Measurements from ENCODE around the gene AGXT2.

Gene AGXT2

DNA sequence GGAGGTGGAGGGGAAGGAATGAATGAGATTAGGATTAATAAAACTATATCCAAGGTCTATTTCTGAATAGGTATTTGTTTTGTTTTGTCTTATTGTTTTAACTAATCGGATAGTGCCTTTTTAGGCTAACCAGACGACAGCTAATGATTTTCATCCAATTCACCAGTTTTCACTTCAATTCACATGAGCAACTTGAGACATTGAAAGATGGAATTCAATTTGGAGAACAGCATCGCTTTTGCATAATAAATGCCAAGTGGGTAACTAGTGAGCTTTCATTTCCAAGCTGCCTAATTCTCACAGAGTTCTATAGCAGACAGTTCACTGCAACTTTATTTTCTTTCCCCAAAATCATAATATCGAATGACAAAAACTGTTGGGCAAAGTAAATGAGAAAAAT, 5.0 kb downstream of the AGXT2 start:
- Histone ChIP-seq H3K9me2 (replicated peaks; ENCODE audit: insufficient read depth, low read length) (no peaks in the 10 kb centered on the region), H3K27me3 (replicated peaks; ENCODE audit: insufficient read depth, low read length) (no peaks in the 10 kb centered on the region), H3K9ac (ENCODE audit: low read length) (no peak overlapping the region), H2AFZ (ENCODE audit: low read length) (no peak overlapping the region), H4K20me1 (ENCODE audit: insufficient read depth, low read length) (no peaks in the 10 kb centered on the region), H3K27ac (ENCODE audit: low read length) (no peak overlapping the region), H3K36me3 (replicated peaks; ENCODE audit: insufficient read depth, low read length) (no peaks in the 10 kb centered on the region), H3K4me1 (ENCODE audit: low read length) (no peaks in the 10 kb centered on the region), H3K79me2 (ENCODE audit: low read length) (no peaks in the 10 kb centered on the region), H3K9me3 (replicated peaks; ENCODE audit: insufficient read depth, low read length) (no peaks in the 10 kb centered on the region), H3K4me2 (ENCODE audit: low read depth, low read length) (no peak overlapping the region), H3F3A (ENCODE audit: insufficient read depth, low read length) (no peaks in the 10 kb centered on the region), H3K4me3 (ENCODE audit: low read length) (no peak overlapping the region)
- no peak for DNase-seq
- TF ChIP-seq EZH2 (optimal IDR thresholded peaks at IDR 0.05; ENCODE audit: low read depth, low read length) = no peak
- no peak for TF ChIP-seq CTCF (IDR thresholded peaks at IDR 0.05; ENCODE audit: low read length)
- no peak for TF ChIP-seq EZH2phosphoT487 (IDR thresholded peaks at IDR 0.05; ENCODE audit: low read length)

DNA sequence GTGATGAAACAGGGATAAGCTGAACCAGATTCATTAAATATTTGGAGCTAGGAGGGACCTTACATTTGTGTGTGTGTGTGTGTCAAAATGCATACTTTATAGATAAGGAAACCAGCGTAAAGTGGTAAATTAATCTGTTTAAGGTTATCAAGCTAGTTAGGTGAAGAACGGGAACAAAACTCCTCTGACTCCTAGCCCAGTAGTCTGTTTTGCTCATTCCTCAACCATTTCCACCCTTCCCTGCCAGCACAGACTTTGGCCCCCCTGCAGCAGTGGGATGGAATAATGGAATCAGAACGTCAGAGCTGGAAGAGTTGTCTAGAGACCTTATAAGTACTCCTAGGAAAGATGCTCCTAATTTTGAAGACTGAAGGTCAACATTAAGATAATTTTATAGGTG, 6.5 kb downstream of the AGXT2 start:
- Histone ChIP-seq H3K27ac (ENCODE audit: low read length) (no peak overlapping the region), H3K9me3 (replicated peaks; ENCODE audit: insufficient read depth, low read length) (no peaks in the 10 kb centered on the region), H3K27me3 (replicated peaks; ENCODE audit: insufficient read depth, low read length) (no peaks in the 10 kb centered on the region), H3K9me2 (replicated peaks; ENCODE audit: insufficient read depth, low read length) (no peaks in the 10 kb centered on the region), H4K20me1 (ENCODE audit: insufficient read depth, low read length) (no peaks in the 10 kb centered on the region), H3K9ac (ENCODE audit: low read length) (no peak overlapping the region), H2AFZ (ENCODE audit: low read length) (no peak overlapping the region), H3K4me1 (ENCODE audit: low read length) (no peaks in the 10 kb centered on the region), H3K36me3 (replicated peaks; ENCODE audit: insufficient read depth, low read length) (no peaks in the 10 kb centered on the region), H3K79me2 (ENCODE audit: low read length) (no peaks in the 10 kb centered on the region), H3F3A (ENCODE audit: insufficient read depth, low read length) (no peaks in the 10 kb centered on the region), H3K4me3 (ENCODE audit: low read length) (no peak overlapping the region), H3K4me2 (ENCODE audit: low read depth, low read length) (no peak overlapping the region)
- TF ChIP-seq EZH2 (optimal IDR thresholded peaks at IDR 0.05; ENCODE audit: low read depth, low read length) = no peak
- TF ChIP-seq CTCF (IDR thresholded peaks at IDR 0.05; ENCODE audit: low read length) = no peak
- no peak for TF ChIP-seq EZH2phosphoT487 (IDR thresholded peaks at IDR 0.05; ENCODE audit: low read length)
- DNase-seq = no peak

- TF ChIP-seq EZH2 (optimal IDR thresholded peaks at IDR 0.05; ENCODE audit: low read depth, low read length) = no peak
- no peak for TF ChIP-seq EZH2phosphoT487 (IDR thresholded peaks at IDR 0.05; ENCODE audit: low read length)
- no peak for TF ChIP-seq CTCF (IDR thresholded peaks at IDR 0.05; ENCODE audit: low read length)
- H3K4me2 ChIP-seq (ENCODE audit: low read depth, low read length) = no peak overlapping the region
- H3K9me2 ChIP-seq (replicated peaks; ENCODE audit: insufficient read depth, low read length) = no peaks in the 10 kb centered on the region
- no peaks in the 10 kb centered on the region for H3K9me3 ChIP-seq (replicated peaks; ENCODE audit: insufficient read depth, low read length)
- no peaks in the 10 kb centered on the region for H3K36me3 ChIP-seq (replicated peaks; ENCODE audit: insufficient read depth, low read length)
- H3K4me3 ChIP-seq (ENCODE audit: low read length) = no peak overlapping the region
- H4K20me1 ChIP-seq (ENCODE audit: insufficient read depth, low read length) = no peaks in the 10 kb centered on the region
- no peaks in the 10 kb centered on the region for H3K79me2 ChIP-seq (ENCODE audit: low read length)
- no peaks in the 10 kb centered on the region for H3K4me1 ChIP-seq (ENCODE audit: low read length)
- no peak overlapping the region for H2AFZ ChIP-seq (ENCODE audit: low read length)
- H3F3A ChIP-seq (ENCODE audit: insufficient read depth, low read length) = no peaks in the 10 kb centered on the region
- no peak for DNase-seq
- no peaks in the 10 kb centered on the region for H3K27me3 ChIP-seq (replicated peaks; ENCODE audit: insufficient read depth, low read length)
- H3K27ac ChIP-seq (ENCODE audit: low read length) = no peak overlapping the region
- H3K9ac ChIP-seq (ENCODE audit: low read length) = no peak overlapping the region
Observed at GRCh38 chr5:35038891-35039290, 8.9 kb downstream of the AGXT2 start.

Measured in MM.1S (cell line).